GOT3 (cell line): ENCODE data around the gene PSG2.
"Not testable (repeated sequence)": the region's sequence is repeated elsewhere in the genome, so short reads cannot be mapped to it uniquely, and the experiment has no call there.

ENCODE experiments used
- DNase-seq: peaks from one replicate; lab custom pipeline; 2025; ENCODE audit warnings: mixed read lengths; lab: John Stamatoyannopoulos, UW

The PSG2 gene

DNA sequence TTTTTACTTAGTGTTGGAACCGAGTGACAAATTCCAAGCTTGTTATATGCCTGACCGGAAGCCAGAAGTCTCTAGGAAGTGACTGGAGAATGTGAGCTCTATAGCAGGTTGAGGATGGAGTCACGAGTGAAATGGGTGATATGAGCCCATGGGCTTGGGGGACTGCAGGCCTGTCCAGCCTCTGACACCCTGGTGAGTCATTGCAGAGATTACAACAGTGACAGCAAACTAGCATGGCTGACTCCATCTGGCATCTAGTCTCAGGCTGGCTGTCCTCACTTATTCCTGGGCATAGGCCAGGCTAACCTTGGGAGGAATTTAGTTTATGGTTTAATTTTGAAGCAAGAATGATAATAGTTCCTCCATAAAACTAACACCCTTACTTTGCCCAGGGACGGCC, 4.6 kb downstream of the PSG2 start:
- not testable (repeated sequence) for DNase-seq

- not testable (repeated sequence) for DNase-seq
These were observed 20.1 kb downstream of the PSG2 start for GRCh38 chr19:43062418-43062817.

- not testable (repeated sequence) for DNase-seq
These were observed 21.2 kb downstream of the PSG2 start for GRCh38 chr19:43061326-43061725.

GRCh38 chr19:43060254-43060653, 22.2 kb downstream of the PSG2 start:
- DNase-seq, result not testable (repeated sequence)

DNA sequence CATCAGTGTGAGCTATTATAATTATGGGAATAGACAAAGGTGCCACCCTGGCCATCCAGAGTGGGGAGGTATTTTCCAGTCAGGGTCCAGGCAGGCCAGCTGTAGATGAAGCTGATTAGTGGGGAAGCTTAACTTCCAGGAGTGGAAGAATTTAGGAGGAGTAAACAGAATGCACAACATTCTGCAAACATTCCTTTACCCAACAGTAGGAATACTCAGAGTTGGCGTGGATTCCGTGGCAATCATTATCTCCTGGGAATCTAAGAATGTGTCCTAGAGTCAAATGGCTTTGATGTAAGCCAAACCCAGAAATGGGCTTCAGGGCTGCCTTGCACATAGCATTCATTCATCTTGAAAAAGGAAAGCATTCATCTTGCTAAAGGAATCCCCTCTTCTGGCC, 23.0 kb downstream of the PSG2 start:
- not testable (repeated sequence) for DNase-seq

DNA sequence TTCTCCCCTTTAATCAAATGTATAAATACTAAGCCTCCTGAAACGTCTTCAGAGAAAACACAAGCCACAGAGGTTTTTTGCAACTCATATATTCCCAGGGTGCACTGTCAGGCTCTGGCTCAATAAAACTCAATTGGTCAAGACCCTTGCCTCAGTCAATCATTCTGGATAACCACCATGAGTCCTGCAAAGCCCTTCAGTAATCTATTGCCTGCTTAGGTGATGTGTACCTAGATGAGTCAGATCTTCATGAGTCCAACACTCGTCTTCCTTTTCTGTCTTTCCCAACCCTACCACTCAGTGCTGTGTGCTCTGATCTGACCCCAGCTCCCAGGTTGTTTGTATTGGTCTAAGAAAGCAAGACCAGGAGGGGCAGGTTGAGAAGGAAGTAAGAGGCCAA, 24.1 kb downstream of the PSG2 start:
- not testable (repeated sequence) for DNase-seq

DNA sequence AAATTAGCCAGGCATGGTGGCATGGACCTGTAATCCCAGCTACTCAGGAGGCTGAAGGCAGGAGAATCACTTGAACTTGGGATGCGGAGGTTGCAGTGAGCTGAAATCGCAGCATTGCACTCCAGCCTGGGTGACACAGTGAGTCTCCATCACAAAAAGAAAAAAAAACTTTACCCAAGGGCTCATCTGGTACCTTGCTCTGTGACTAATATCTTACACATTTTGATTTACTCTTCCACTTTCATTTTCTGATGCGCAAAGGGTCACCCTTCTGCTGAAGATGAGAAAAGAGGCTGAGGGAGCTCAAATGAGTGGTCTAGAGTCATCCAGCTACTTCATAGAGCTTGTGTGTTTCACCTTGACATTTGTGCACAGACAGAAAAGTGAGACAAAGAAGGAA, 34.5 kb downstream of the PSG2 start:
- DNase-seq, result not testable (repeated sequence)

DNA sequence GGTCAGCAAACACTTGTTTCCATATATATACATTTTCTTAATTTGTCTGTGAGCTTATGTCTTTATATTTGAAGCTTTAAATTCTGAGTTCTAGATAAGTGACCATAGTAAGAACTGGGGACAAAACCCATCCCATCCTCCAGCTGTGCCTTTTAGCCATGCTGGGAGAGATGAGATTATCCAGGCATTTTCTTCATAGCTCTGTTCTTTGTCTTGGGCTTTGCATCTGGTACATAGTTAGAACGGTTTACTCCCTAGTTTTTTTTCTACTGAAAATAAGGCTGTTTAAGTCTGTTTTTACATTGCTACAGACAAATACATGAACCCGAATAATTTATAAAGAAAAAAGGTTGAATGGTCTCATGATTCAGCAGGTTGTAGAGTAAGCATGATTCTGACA, 35.9 kb downstream of the PSG2 start:
- not testable (repeated sequence) for DNase-seq

DNA sequence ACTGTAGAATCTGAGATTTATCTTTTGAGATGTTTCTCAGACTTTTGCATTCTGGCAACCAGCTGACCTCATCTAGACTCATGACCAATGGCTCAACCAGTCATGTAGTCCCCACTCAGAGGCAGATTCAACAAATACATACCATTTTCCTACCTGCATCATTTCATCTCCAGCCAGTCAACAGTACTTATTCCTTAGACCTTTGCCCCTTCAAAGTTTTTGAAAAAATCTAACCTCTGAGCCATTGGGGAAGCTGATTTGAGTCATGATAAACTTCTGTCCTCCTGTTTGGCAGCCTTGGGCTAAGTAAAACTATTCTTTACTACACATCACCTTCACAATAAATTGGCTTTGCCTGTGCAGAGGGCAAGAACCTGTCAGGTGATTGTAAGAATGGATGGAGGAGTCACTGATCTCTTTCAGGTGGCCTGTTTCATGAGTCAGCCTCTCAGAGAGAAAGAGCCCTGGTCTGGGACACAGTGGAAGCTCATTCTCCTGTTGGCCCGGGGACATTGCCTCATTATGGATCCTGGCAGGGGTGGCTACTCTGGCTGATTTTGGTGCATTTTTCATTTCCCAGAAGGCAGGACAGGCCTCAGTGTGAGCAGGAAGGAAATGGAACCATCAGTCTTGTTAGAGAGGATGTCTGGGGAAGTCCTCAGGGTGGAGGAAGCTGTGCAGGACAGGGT, 38.9 kb downstream of the PSG2 start:
- DNase-seq, result not testable (repeated sequence)

GRCh38 chr19:43031645-43032044, 50.9 kb downstream of the PSG2 start:
- DNase-seq, result not testable (repeated sequence)

GRCh38 chr19:43028866-43029265, 53.6 kb downstream of the PSG2 start:
- no peak for DNase-seq

DNA sequence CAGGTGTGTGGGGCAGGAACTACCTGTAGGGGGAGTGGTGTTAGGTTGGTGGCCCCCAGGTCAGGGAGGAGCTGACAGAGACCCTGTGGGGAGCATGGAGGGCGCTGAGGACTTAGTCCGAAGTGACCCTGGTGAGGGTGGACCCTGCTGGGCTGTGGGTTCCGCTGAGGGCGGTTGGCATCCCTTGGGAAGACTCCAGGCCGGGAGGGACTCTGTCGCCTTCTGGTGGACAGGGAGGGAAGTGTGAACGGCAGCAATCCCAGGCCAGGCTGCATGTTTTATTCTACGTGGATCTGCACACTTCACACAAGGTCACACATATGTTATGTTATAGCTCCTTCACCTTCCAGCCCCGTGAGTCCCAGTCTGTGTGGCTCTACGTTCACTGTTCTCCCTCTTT, 54.5 kb downstream of the PSG2 start:
- not testable (repeated sequence) for DNase-seq

- DNase-seq, result not testable (repeated sequence)
These were observed 55.4 kb downstream of the PSG2 start for GRCh38 chr19:43027061-43027460.

GRCh38 chr19:43026369-43026768, 56.1 kb downstream of the PSG2 start, which contains the start of gene PSG11:
Gene PSG11 (minus strand): TSS chr19:43026469. CDS start chr19:43026372, 97 bp downstream.
- DNase-seq, result not testable (repeated sequence)

DNA sequence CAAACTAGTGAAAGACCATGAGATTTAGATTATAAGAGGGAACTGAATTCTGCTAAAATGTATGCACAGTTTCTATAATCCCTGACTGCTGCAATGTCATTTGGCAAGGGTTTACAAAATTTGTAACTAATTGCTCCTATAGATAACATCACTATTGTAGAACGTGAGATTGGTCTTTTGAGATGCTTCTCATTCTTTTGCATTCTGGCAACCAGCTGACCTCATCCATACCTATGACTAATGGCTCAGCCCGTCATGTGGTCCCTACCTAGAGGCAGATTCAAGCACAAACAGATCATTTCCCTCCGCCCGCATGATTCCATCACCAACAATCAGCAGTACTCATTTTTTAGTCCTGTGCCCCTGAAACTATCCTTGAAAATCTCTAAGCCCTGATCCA, 60.4 kb downstream of the PSG2 start:
- not testable (repeated sequence) for DNase-seq

DNA sequence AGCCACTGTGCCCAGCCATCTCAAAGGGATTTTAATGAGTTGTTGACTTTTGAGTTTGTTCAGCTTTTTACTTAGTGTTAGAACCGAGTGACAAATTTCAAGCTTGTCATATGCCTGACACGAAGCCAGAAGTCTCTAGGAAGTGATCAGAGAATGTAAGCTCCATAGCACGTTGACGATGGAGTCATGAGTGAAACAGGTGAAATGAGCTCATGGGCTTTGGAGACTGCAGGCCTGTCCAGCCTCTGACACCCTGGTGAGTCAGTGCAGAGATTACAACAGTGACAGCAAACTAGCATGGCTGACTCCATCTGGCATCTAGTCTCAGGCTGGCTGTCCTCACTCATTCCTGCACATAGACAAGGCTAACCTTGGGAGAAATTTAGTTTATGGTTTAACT, 60.9 kb downstream of the PSG2 start:
- not testable (repeated sequence) for DNase-seq

DNA sequence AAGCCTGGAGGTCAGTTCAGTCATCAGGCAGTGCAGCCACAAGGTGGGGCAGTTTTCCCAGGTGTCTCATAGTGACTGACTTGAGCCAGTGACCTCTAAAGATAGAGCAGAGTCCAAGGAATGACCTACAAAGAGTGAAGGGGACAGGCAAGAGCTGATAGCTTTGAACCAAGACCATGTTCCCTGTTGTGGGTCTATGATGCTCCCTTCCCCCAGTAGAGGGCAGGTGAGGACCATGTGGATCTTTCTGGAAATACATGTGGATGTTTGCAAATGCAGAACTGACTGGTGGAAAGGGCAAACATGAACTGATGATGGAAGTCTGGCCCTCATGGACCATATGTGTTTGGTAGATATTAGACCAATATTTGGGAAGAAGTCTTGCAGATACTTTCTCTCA, 62.9 kb downstream of the PSG2 start:
- DNase-seq, result not testable (repeated sequence)
